Fibroblast of lung (primary cell): ENCODE measurements around the gene ZBTB32. TPM values are rescaled to one million over a fixed set of nuclear protein-coding genes. Genes with fewer than 3 reads are reported as not detected.

Experiments used
- DNase-seq, 2 donors: peaks; one replicate each; pipeline versions ENCODE4 v3.0.0 to v3.0.0-alpha.2; 2010; ENCODE audit warnings: low read depth in 2 of 2
- H2AFZ ChIP-seq: 2 replicates; pipeline ENCODE4 v1.5.1; 2012; ENCODE audit warnings: low read length, control low read depth, inconsistent platforms
- H3K27ac ChIP-seq: 2 replicates; pipeline ENCODE4 v1.5.1; 2011; ENCODE audit warnings: low read length, control low read depth; ENCODE audit not compliant: insufficient read depth
- H3K27me3 ChIP-seq: 2 replicates; pipeline ENCODE4 v1.5.1; 2011; ENCODE audit warnings: mild to moderate bottlenecking, low read length; ENCODE audit not compliant: control insufficient read depth, insufficient read depth
- H3K36me3 ChIP-seq: 2 replicates; pipeline ENCODE4 v1.5.1; 2011; ENCODE audit warnings: low read length; ENCODE audit not compliant: control insufficient read depth, insufficient read depth
- H3K4me1 ChIP-seq: 2 replicates; pipeline ENCODE4 v1.5.1; 2011; ENCODE audit warnings: low read length; ENCODE audit not compliant: control insufficient read depth, insufficient read depth; ENCODE audit errors: extremely low read depth
- H3K4me2 ChIP-seq: 2 replicates; pipeline ENCODE4 v1.5.1; 2011; ENCODE audit warnings: low read length, control low read depth; ENCODE audit not compliant: insufficient read depth; ENCODE audit errors: extremely low read depth
- H3K4me3 ChIP-seq, 4 experiments: fragments of 200-600 bp in 1 of 4; sonication (generic) in 1 of 4; replicated peaks in 1 of 4; 2 replicates each; pipeline ENCODE4 v1.5.1; 2011 to 2016; ENCODE audit warnings: low read length in 4 of 4, low read depth in 3 of 4, mild to moderate bottlenecking in 3 of 4, control low read depth in 2 of 4, inconsistent platforms in 1 of 4, mixed read lengths in 1 of 4; ENCODE audit not compliant: insufficient read depth in 1 of 4; ENCODE audit errors: control extremely low read depth in 1 of 4
- H3K79me2 ChIP-seq: 2 replicates; pipeline ENCODE4 v1.5.1; 2012; ENCODE audit warnings: mild to moderate bottlenecking, low read length, inconsistent platforms; ENCODE audit not compliant: control insufficient read depth, insufficient read depth
- H3K9ac ChIP-seq: 2 replicates; pipeline ENCODE4 v1.5.1; 2011; ENCODE audit warnings: mild to moderate bottlenecking, low read length, control low read depth; ENCODE audit not compliant: insufficient read depth
- H3K9me3 ChIP-seq: 2 replicates; pipeline ENCODE4 v1.5.1; 2012; ENCODE audit warnings: low read depth, low read length; ENCODE audit not compliant: control insufficient read depth, insufficient read depth
- H4K20me1 ChIP-seq: 2 replicates; pipeline ENCODE4 v1.5.1; 2011; ENCODE audit warnings: low read length; ENCODE audit not compliant: control insufficient read depth, insufficient read depth; ENCODE audit errors: extremely low read depth
- EZH2 ChIP-seq: IDR thresholded peaks from 2 replicates; pipeline ENCODE4 v1.5.1; 2012; ENCODE audit warnings: low read length, control low read depth, mild to moderate bottlenecking; ENCODE audit errors: missing control alignments
- polyA plus RNA-seq, 2 donors: library from polyadenylated mRNA; depleted of rRNA in 1 of 2; stranded (reverse) in 1 of 2; unstranded in 1 of 2; fragments of >200 nt; gene quantifications; 2 replicates each; pipeline ENCODE4 v1.2.1, GENCODE V29; 2011 to 2012; ENCODE audit warnings: missing spikeins in 1 of 2
- total RNA-seq: library from RNA; depleted of rRNA; stranded (reverse); fragments of >200 nt; gene quantifications from 2 replicates; pipeline ENCODE4 v1.2.1, GENCODE V29; 2014
- TF ChIP-seq, protein P1 (sequence below), 2 donors: IDR thresholded peaks in 1 of 2; conservative IDR thresholded peaks in 1 of 2; 1 replicate in 1 of 2; 2 replicates in 1 of 2; pipeline ENCODE4 v1.5.1; 2011 to 2012; ENCODE audit warnings: low read length in 2 of 2, control low read depth in 1 of 2, inconsistent platforms in 1 of 2, low read depth in 1 of 2, mild to moderate bottlenecking in 1 of 2

Gene ZBTB32
- total and polyA plus RNA-seq, 2 donors (not counting 1 experiment from before 2014, with no cell fraction given): not detected

DNA sequence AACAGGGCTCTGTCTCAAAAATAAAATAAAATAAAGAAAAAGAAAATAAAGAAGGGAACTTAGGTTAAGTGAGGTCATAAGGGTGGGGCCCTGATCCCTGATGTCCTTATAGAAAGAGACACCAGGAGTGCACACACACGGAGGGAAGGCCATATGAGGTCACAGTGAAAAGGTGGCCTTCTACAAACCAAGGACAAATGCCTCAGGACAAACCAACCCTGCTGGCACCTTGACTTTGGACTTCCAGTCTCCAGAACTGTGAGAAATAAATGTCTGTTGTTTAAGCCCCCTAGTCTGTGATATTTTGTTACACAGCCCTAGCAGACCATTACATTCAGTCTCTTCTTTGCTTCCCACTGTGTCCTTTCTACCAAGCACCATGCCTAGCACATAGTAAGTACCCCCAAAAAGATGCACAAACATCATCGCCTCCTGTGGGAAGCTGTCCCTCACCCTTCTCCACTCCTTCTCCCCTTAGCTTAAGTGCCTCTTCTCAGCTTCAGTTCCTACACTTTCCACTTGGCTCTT lies 8.4 kb upstream of the ZBTB32 start:
- no peaks in the 10 kb centered on the region for H3K27me3 ChIP-seq
- no peaks in the 10 kb centered on the region for H3K79me2 ChIP-seq
- no peaks in the 10 kb centered on the region for H3K9me3 ChIP-seq
- no peaks in the 10 kb centered on the region for H4K20me1 ChIP-seq
- H3K4me2 ChIP-seq: no peak overlapping the region
- TF ChIP-seq, protein P1, sequence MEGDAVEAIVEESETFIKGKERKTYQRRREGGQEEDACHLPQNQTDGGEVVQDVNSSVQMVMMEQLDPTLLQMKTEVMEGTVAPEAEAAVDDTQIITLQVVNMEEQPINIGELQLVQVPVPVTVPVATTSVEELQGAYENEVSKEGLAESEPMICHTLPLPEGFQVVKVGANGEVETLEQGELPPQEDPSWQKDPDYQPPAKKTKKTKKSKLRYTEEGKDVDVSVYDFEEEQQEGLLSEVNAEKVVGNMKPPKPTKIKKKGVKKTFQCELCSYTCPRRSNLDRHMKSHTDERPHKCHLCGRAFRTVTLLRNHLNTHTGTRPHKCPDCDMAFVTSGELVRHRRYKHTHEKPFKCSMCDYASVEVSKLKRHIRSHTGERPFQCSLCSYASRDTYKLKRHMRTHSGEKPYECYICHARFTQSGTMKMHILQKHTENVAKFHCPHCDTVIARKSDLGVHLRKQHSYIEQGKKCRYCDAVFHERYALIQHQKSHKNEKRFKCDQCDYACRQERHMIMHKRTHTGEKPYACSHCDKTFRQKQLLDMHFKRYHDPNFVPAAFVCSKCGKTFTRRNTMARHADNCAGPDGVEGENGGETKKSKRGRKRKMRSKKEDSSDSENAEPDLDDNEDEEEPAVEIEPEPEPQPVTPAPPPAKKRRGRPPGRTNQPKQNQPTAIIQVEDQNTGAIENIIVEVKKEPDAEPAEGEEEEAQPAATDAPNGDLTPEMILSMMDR (conservative IDR thresholded peaks at IDR 0.05 in 1 of 2, IDR thresholded peaks at IDR 0.05 in 1 of 2; ENCODE audit: low read depth in 1 of 2, low read length in 2 of 2): no peak
- DNase-seq: no peak
- no peaks in the 10 kb centered on the region for H3K36me3 ChIP-seq
- no peak overlapping the region for H3K4me3 ChIP-seq
- no peak overlapping the region for H3K27ac ChIP-seq
- H3K9ac ChIP-seq: no peak overlapping the region
- no peaks in the 10 kb centered on the region for H3K4me1 ChIP-seq
- H2AFZ ChIP-seq: no peak overlapping the region

DNA sequence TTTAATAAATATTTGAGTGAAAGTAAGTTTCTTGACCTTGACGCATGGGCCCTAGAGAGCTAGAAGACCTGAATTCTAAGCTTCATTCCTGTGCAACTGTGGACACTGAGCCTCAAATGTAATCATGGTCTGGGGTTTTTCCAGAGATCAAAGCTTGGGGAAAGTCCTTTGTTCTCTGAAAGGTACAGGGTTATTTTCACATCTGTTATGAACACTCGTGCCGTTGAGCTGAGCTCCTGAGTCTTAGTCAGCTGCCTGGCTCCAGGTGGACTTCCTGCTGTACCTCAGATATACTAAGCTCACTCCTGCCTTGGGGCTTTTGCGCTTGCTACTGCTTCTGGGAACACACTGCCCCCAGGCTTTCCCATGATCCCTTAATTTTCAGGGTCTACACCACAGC lies 7.5 kb upstream of the ZBTB32 start:
- no peaks in the 10 kb centered on the region for H3K9me3 ChIP-seq
- H3K4me2 ChIP-seq: no peak overlapping the region
- no peaks in the 10 kb centered on the region for H3K36me3 ChIP-seq
- no peaks in the 10 kb centered on the region for H3K27me3 ChIP-seq
- no peaks in the 10 kb centered on the region for H4K20me1 ChIP-seq
- no peak overlapping the region for H2AFZ ChIP-seq
- no peaks in the 10 kb centered on the region for H3K4me1 ChIP-seq
- no peaks in the 10 kb centered on the region for H3K79me2 ChIP-seq
- no peak overlapping the region for H3K27ac ChIP-seq
- no peak overlapping the region for H3K4me3 ChIP-seq
- H3K9ac ChIP-seq: no peak overlapping the region
- TF ChIP-seq, protein P1 (conservative IDR thresholded peaks at IDR 0.05 in 1 of 2, IDR thresholded peaks at IDR 0.05 in 1 of 2; ENCODE audit: low read depth in 1 of 2, low read length in 2 of 2): no peak
- no peak for TF ChIP-seq EZH2
- DNase-seq: no peak

DNA sequence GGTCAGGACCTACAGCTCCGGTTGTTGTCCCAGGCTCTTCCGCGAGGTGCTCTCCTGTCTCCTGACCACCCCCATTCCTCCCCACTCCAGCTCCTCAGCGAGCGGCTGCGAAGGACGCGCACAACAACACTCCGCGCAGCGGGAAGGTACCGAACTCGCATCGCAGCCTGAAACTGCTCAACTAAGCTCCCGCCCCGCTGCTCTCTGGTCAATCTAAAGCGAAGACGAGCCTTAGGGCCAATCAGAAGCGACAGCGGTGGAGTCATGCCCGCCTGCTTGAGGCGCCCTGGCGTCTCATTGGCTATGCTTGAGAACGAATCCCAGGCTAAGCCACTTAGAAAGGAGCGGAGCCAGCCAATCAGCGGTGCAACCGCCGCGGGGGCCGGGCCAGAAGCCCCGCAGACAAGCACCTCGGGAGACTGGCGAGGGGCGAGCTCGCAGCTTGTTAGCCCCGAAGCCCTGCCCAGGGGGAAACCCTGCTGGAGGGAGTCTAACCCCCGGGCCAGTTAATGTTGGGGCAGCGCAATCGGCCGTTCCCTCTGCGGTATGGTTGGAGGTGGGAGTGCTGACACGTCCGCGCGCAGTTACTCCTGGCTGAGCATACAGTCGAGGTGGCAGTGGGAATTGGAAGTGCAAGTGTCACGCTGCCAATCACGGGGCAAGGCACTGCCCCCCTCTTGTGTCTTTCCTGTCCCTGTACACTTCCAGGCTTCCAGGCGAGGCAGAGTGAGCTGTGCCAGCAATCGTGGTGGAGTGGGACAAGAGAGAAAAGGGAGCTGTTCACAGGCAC lies 1.9 kb upstream of the ZBTB32 start:
- peak overlapping the region; percentile 99 for H2AFZ ChIP-seq

More for the DNA sequence above, 1.9 kb upstream of the ZBTB32 start:
- TF ChIP-seq, protein P1 (conservative IDR thresholded peaks at IDR 0.05 in 1 of 2, IDR thresholded peaks at IDR 0.05 in 1 of 2; ENCODE audit: low read depth in 1 of 2, low read length in 2 of 2): no peak
- no peak for TF ChIP-seq EZH2
- no peaks in the 10 kb centered on the region for H3K9me3 ChIP-seq
- H4K20me1 ChIP-seq: no peaks in the 10 kb centered on the region
- no peaks in the 10 kb centered on the region for H3K79me2 ChIP-seq
- peak overlapping the region; percentile 47 to 71 (median 54) for H3K4me3 ChIP-seq
- no peak overlapping the region for H3K27ac ChIP-seq
- H3K4me2 ChIP-seq: peak overlapping the region; percentile 73
- H3K9ac ChIP-seq: no peak overlapping the region
- no peaks in the 10 kb centered on the region for H3K4me1 ChIP-seq
- no peaks in the 10 kb centered on the region for H3K36me3 ChIP-seq
- DNase-seq: peak; percentile 97
- no peaks in the 10 kb centered on the region for H3K27me3 ChIP-seq
